NCI-H2227 (cell line): ENCODE measurements around the gene LRIG1.

Experiments
- DNase-seq: peaks from one replicate; lab custom pipeline; 2025; ENCODE audit not compliant: unreplicated experiment; lab: John Stamatoyannopoulos, UW

Gene LRIG1

GRCh38 chr3:66392512-66392911, 108.3 kb downstream of the LRIG1 start:
- DNase-seq, result no peak

GRCh38 chr3:66390013-66390412, 110.8 kb downstream of the LRIG1 start:
- no peak for DNase-seq

- no peak for DNase-seq
These were observed 113.7 kb downstream of the LRIG1 start for GRCh38 chr3:66386925-66387650.

- DNase-seq, result no peak
These were observed 114.6 kb downstream of the LRIG1 start for GRCh38 chr3:66386011-66386924.

- no peak for DNase-seq
These were observed 115.8 kb downstream of the LRIG1 start for GRCh38 chr3:66385066-66385465.

GRCh38 chr3:66383998-66384745, 116.7 kb downstream of the LRIG1 start:
- no peak for DNase-seq

- DNase-seq, result no peak
These were observed 117.8 kb downstream of the LRIG1 start for GRCh38 chr3:66383023-66383422.

- no peak for DNase-seq
These were observed 118.7 kb downstream of the LRIG1 start for GRCh38 chr3:66382142-66382541.

- DNase-seq, result no peak
These were observed 119.2 kb downstream of the LRIG1 start for GRCh38 chr3:66381626-66382025.

GRCh38 chr3:66380200-66380932, 120.5 kb downstream of the LRIG1 start:
- DNase-seq, result no peak

- DNase-seq, result no peak
These were observed 121.3 kb downstream of the LRIG1 start for GRCh38 chr3:66379565-66379964.

GRCh38 chr3:66378256-66378655, 122.6 kb downstream of the LRIG1 start:
- DNase-seq, result peak; percentile 23

GRCh38 chr3:66377800-66378199, 123.0 kb downstream of the LRIG1 start:
- DNase-seq, result no peak

GRCh38 chr3:66376568-66376967, 124.3 kb downstream of the LRIG1 start:
- DNase-seq, result no peak

GRCh38 chr3:66372681-66373350, 128.0 kb downstream of the LRIG1 start:
- DNase-seq, result peak; percentile 10

GRCh38 chr3:66371432-66371831, 129.4 kb downstream of the LRIG1 start:
- no peak for DNase-seq

GRCh38 chr3:66370179-66370578, 130.6 kb downstream of the LRIG1 start:
- DNase-seq, result no peak

GRCh38 chr3:66367979-66368378, 132.8 kb downstream of the LRIG1 start:
- no peak for DNase-seq

- DNase-seq, result no peak
These were observed 134.1 kb downstream of the LRIG1 start for GRCh38 chr3:66366747-66367146.

- DNase-seq, result no peak
These were observed 135.7 kb downstream of the LRIG1 start for GRCh38 chr3:66365080-66365479.
